Stimulated activated CD8-positive, alpha-beta memory T cell treated with anti-CD3 and anti-CD28 coated beads, Interleukin-7, amount 100 ng/mL, for 4 hours (primary cell): ENCODE results near the gene SHB.
"Not testable (repeated sequence)": the region's sequence is repeated elsewhere in the genome, so short reads cannot be mapped to it uniquely, and the experiment has no call there.

Experiments used
- DNase-seq, 2 donors: peaks; one replicate each; pipeline ENCODE4 v3.0.0-alpha.2; 2020; ENCODE audit warnings: low read depth in 2 of 2

The SHB gene

GRCh38 chr9:37902796-37903646 lies 166.0 kb downstream of the SHB start:
- no peak for DNase-seq

- DNase-seq, result no peak
Observed at GRCh38 chr9:37902131-37902530, 166.9 kb downstream of the SHB start.

- no peak for DNase-seq
Observed at GRCh38 chr9:37899041-37899440, 170.0 kb downstream of the SHB start.

- DNase-seq, result no peak
Observed at GRCh38 chr9:37897665-37898064, 171.4 kb downstream of the SHB start.

GRCh38 chr9:37892063-37892462 lies 177.0 kb downstream of the SHB start:
- no peak for DNase-seq

GRCh38 chr9:37891042-37891441 lies 178.0 kb downstream of the SHB start:
- not testable (repeated sequence) for DNase-seq

GRCh38 chr9:37889536-37889935 lies 179.5 kb downstream of the SHB start:
- no peak for DNase-seq

- DNase-seq, result not testable (repeated sequence)
Observed at GRCh38 chr9:37887977-37888583, 180.9 kb downstream of the SHB start.

GRCh38 chr9:37880916-37881479 lies 188.0 kb downstream of the SHB start:
- no peak for DNase-seq

GRCh38 chr9:37876376-37876775 lies 192.7 kb downstream of the SHB start:
- DNase-seq, result no peak

- no peak for DNase-seq
Observed at GRCh38 chr9:37873955-37874354, 195.1 kb downstream of the SHB start.

GRCh38 chr9:37870799-37871176 lies 198.2 kb downstream of the SHB start:
- DNase-seq, result no peak

- DNase-seq, result no peak
Observed at GRCh38 chr9:37870081-37870798, 198.8 kb downstream of the SHB start.
